Spleen (tissue), 11 donors: ENCODE data around the gene ARL5C. TPM values are rescaled to one million over a fixed set of nuclear protein-coding genes. Genes with fewer than 3 reads are reported as not detected.
A peak's percentile ranks its signal among the peaks of the same experiment; 100 is the strongest.

Source experiments
- DNase-seq: peaks from one replicate; pipeline ENCODE4 v3.0.0-alpha.2; 2020
- H3K27ac ChIP-seq, 8 donors: fragments of 200-600 bp; sonication (generic) in 7 of 8; 1 replicate in 4 of 8; 2 replicates in 4 of 8; pipeline versions ENCODE4 v1.5.0 to v1.8.0; 2016 to 2021; ENCODE audit warnings: inconsistent platforms in 4 of 8, mild to moderate bottlenecking in 4 of 8, moderate library complexity in 1 of 8
- H3K27me3 ChIP-seq, 7 donors: fragments of 200-600 bp; sonication (generic) in 6 of 7; replicated peaks in 1 of 7; 1 replicate in 4 of 7; 2 replicates in 3 of 7; pipeline versions ENCODE4 v1.5.0 to v1.8.0; 2016 to 2021; ENCODE audit warnings: inconsistent platforms in 3 of 7, mild to moderate bottlenecking in 1 of 7
- H3K36me3 ChIP-seq, 6 donors: fragments of 200-600 bp; sonication (generic) in 5 of 6; 1 replicate in 4 of 6; 2 replicates in 2 of 6; pipeline versions ENCODE4 v1.5.0 to v1.8.0; 2016 to 2021; ENCODE audit warnings: inconsistent platforms in 2 of 6
- H3K4me1 ChIP-seq, 6 donors: fragments of 200-600 bp; sonication (generic) in 5 of 6; 1 replicate in 3 of 6; 2 replicates in 3 of 6; pipeline versions ENCODE4 v1.5.0 to v1.8.0; 2016 to 2021; ENCODE audit warnings: inconsistent platforms in 3 of 6
- H3K4me3 ChIP-seq, 8 donors: fragments of 200-600 bp; sonication (generic) in 7 of 8; 1 replicate in 4 of 8; 2 replicates in 4 of 8; pipeline versions ENCODE4 v1.5.0 to v1.8.0; 2016 to 2021; ENCODE audit warnings: inconsistent platforms in 4 of 8, mild to moderate bottlenecking in 4 of 8, moderate library complexity in 2 of 8
- H3K9me3 ChIP-seq, 8 donors: fragments of 200-600 bp; sonication (generic) in 7 of 8; 1 replicate in 4 of 8; 2 replicates in 4 of 8; pipeline versions ENCODE4 v1.5.0 to v1.8.0; 2016 to 2021; ENCODE audit warnings: inconsistent platforms in 4 of 8
- POLR2A ChIP-seq, 3 donors: fragments of 450-650 bp; IDR thresholded peaks; one replicate each; pipeline ENCODE4 v1.5.1; 2017; ENCODE audit warnings: antibody characterized with exemption in 3 of 3, mild to moderate bottlenecking in 1 of 3
- POLR2AphosphoS5 ChIP-seq, 3 donors: sonication (generic); formaldehyde crosslinking; IDR thresholded peaks; one replicate each; pipeline ENCODE4 v1.5.1; 2017; ENCODE audit warnings: antibody characterized with exemption in 3 of 3
- WGBS, 5 donors: extraction: QIAGEN DNeasy Blood & Tissue Kit in 3 of 5; methylation state at CpG; one replicate each; pipeline versions ENCODE4 v1.1.5 to v1.1.7; 2013 to 2018; 5-methylcytosine and 5-hydroxymethylcytosine counted together
- intact Hi-C: fragments of 100-400 bp; cut with DNase I; formaldehyde crosslinking; loops from one replicate; pipeline ENCODE4 v1.15.0; 2023; ENCODE audit warnings: low total_unique reads
- polyA plus RNA-seq, 3 donors: library from polyadenylated mRNA; stranded (reverse); fragments of 200-250 nt; gene quantifications; one replicate each; pipeline ENCODE4 v1.2.1, GENCODE V29; 2013
- total RNA-seq, 7 donors: library from RNA; depleted of rRNA in 3 of 7; stranded (reverse); fragments of >200 nt in 3 of 7; fragmentation: NEBNext Ultra II Directional in 4 of 7; extraction: Animal tissue kit (Norgen Biotek cat#: 25700) in 4 of 7; gene quantifications; one replicate each; pipeline versions ENCODE4 v1.1.0 to v1.2.1, GENCODE V29; 2016 to 2021
- TF ChIP-seq, protein P1 (sequence below), 11 experiments: fragments of 200-600 bp in 7 of 11; fragments of 450-650 bp in 4 of 11; sonication (generic) in 4 of 11; IDR thresholded peaks in 8 of 11; conservative IDR thresholded peaks in 3 of 11; 1 replicate in 7 of 11; 2 replicates in 4 of 11; pipeline versions ENCODE4 v1.4.0 to v1.8.0; 2016 to 2021; ENCODE audit warnings: antibody characterized with exemption in 11 of 11, inconsistent platforms in 4 of 11, mild to moderate bottlenecking in 1 of 11
- donor health status: healthy with polysubstance abuse.
- donor health status: DM: no; HTN: no; CAD: no; lungs with moderate emphysema.
- donor health status: DM: no; HTN: no; CAD: no.
- donor health status: Bipolar disorder and iron deficiency.
- donor health status: healthy.
- donor health status: DM: no; HTN: no; CAD: no.
- donor health status: DM: yes; HTN: yes; CAD: no.

The ARL5C gene
- total and polyA plus RNA-seq, 10 donors: not detected

GRCh38 chr17:39200070-39200879, 34.3 kb upstream of the ARL5C start, which contains the start of gene RPL19:
TSS of gene RPL19 (plus strand) at chr17:39200283. CDS start at chr17:39200345, 62 bp downstream.
- intact Hi-C loops: no loop called here
- DNase-seq: peak; percentile 95
- H3K4me1 ChIP-seq: peaks cover 21 to 85% (median 71%) of the 10 kb centered on the region in 6 donors

GRCh38 chr17:39199820-39200069, 33.8 kb upstream of the ARL5C start:
- Histone ChIP-seq H3K36me3 (peaks cover 3 to 39% (median 37%) of the 10 kb centered on the region in 6 donors), H3K9me3 (no peaks in the 10 kb centered on the region), H3K4me3 (peak overlapping the region; percentile 24 to 98 (median 94)), H3K4me1 (peaks cover 21 to 90% (median 74%) of the 10 kb centered on the region in 6 donors), H3K27ac (peak overlapping the region; percentile 95 to 99 (median 97)), H3K27me3 (peaks cover 0 to 12% (median 0%) of the 10 kb centered on the region in 7 donors)
- 0 to 2% (median 1%) methylated on average over 10 of the region's 10 CpGs for WGBS, 5 donors
- TF ChIP-seq POLR2A (IDR thresholded peaks at IDR 0.05): no peak
- TF ChIP-seq POLR2AphosphoS5 (IDR thresholded peaks at IDR 0.05): peak in 1 of 3 donors; percentile 81
- peak; percentile 94 for DNase-seq
- intact Hi-C loops: no loop called here

More at GRCh38 chr17:39200070-39200879, 34.3 kb upstream of the ARL5C start, which contains the start of gene RPL19:
- TF ChIP-seq POLR2A (IDR thresholded peaks at IDR 0.05): peak in 2 of 3 donors; percentile 20 to 21
- TF ChIP-seq, protein P1, sequence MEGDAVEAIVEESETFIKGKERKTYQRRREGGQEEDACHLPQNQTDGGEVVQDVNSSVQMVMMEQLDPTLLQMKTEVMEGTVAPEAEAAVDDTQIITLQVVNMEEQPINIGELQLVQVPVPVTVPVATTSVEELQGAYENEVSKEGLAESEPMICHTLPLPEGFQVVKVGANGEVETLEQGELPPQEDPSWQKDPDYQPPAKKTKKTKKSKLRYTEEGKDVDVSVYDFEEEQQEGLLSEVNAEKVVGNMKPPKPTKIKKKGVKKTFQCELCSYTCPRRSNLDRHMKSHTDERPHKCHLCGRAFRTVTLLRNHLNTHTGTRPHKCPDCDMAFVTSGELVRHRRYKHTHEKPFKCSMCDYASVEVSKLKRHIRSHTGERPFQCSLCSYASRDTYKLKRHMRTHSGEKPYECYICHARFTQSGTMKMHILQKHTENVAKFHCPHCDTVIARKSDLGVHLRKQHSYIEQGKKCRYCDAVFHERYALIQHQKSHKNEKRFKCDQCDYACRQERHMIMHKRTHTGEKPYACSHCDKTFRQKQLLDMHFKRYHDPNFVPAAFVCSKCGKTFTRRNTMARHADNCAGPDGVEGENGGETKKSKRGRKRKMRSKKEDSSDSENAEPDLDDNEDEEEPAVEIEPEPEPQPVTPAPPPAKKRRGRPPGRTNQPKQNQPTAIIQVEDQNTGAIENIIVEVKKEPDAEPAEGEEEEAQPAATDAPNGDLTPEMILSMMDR (IDR thresholded peaks at IDR 0.05 in 8 of 11, conservative IDR thresholded peaks at IDR 0.05 in 3 of 11): peak in 2 of 11 experiments; percentile 16 to 22
- peak; percentile 91 to 94 (median 92) for TF ChIP-seq POLR2AphosphoS5 (IDR thresholded peaks at IDR 0.05)
- peaks cover 3 to 45% (median 42%) of the 10 kb centered on the region in 6 donors for H3K36me3 ChIP-seq
- peak within 1 kb of the TSS; percentile 86 to 98 (median 94) for H3K4me3 ChIP-seq
- WGBS, 5 donors: 0 to 1% (median 0%) methylated on average over 24 to 52 of the region's 52 CpGs
- H3K9me3 ChIP-seq: no peaks in the 10 kb centered on the region
- peaks cover 0 to 12% (median 0%) of the 10 kb centered on the region in 7 donors for H3K27me3 ChIP-seq
- peak within 1 kb of the TSS; percentile 95 to 99 (median 97) for H3K27ac ChIP-seq

- WGBS, 5 donors: 75 to 87% (median 80%) methylated on average over 4 of the region's 4 CpGs
- H3K36me3 ChIP-seq: peaks cover 3 to 28% (median 22%) of the 10 kb centered on the region in 6 donors
- H3K4me3 ChIP-seq: peak overlapping the region in 4 of 8 donors; percentile 70 to 86 (median 76)
- peaks cover 0 to 12% (median 0%) of the 10 kb centered on the region in 7 donors for H3K27me3 ChIP-seq
- H3K9me3 ChIP-seq: no peaks in the 10 kb centered on the region
- DNase-seq: no peak
- TF ChIP-seq POLR2AphosphoS5 (IDR thresholded peaks at IDR 0.05) (no peak), POLR2A (IDR thresholded peaks at IDR 0.05) (no peak)
- TF ChIP-seq, protein P1 (IDR thresholded peaks at IDR 0.05 in 8 of 11, conservative IDR thresholded peaks at IDR 0.05 in 3 of 11): no peak
- intact Hi-C loops: no loop called here
- peaks cover 21 to 91% (median 69%) of the 10 kb centered on the region in 6 donors for H3K4me1 ChIP-seq
- peak overlapping the region in 7 of 8 donors; percentile 56 to 98 (median 96) for H3K27ac ChIP-seq
Observed at GRCh38 chr17:39198186-39198566, 32.2 kb upstream of the ARL5C start.

GRCh38 chr17:39197380-39198185, 31.6 kb upstream of the ARL5C start, which contains the start of gene CACNB1:
TSS of gene CACNB1 (minus strand) at chr17:39197669. CDS start at chr17:39197495, 174 bp downstream.
- intact Hi-C loops: no loop called here
- H3K4me3 ChIP-seq: peak within 1 kb of the TSS; percentile 58 to 86 (median 72)
- peaks cover 21 to 85% (median 65%) of the 10 kb centered on the region in 6 donors for H3K4me1 ChIP-seq
- WGBS, 5 donors: 1 to 2% (median 1%) methylated on average over 27 to 54 of the region's 55 CpGs
- peaks cover 0 to 12% (median 0%) of the 10 kb centered on the region in 7 donors for H3K27me3 ChIP-seq
- no peaks in the 10 kb centered on the region for H3K9me3 ChIP-seq
- peak; percentile 65 to 81 (median 74) for TF ChIP-seq POLR2AphosphoS5 (IDR thresholded peaks at IDR 0.05)
- TF ChIP-seq POLR2A (IDR thresholded peaks at IDR 0.05): no peak
- TF ChIP-seq, protein P1 (IDR thresholded peaks at IDR 0.05 in 8 of 11, conservative IDR thresholded peaks at IDR 0.05 in 3 of 11): no peak
- DNase-seq: peak; percentile 90
- H3K27ac ChIP-seq: peak within 1 kb of the TSS; percentile 56 to 98 (median 96)
- H3K36me3 ChIP-seq: peaks cover 2 to 27% (median 19%) of the 10 kb centered on the region in 6 donors
